OCI-LY1 (cell line): ENCODE measurements around the gene HDAC10.

Experiments
- H2AFZ ChIP-seq: fragments of 200-600 bp; sonication (generic), shearing (Covaris generic); 2 replicates; pipeline ENCODE4 v1.6.0; 2014; ENCODE audit warnings: antibody characterized with exemption, mild to moderate bottlenecking, low read length
- H3F3A ChIP-seq: fragments of 200-600 bp; sonication (generic), shearing (Covaris generic); 2 replicates; pipeline ENCODE4 v1.6.0; 2014; ENCODE audit warnings: mild to moderate bottlenecking, antibody characterized with exemption, low read length, moderate library complexity; ENCODE audit not compliant: insufficient read depth
- H3K27ac ChIP-seq: fragments of 200-600 bp; sonication (generic); 2 replicates; pipeline ENCODE4 v1.5.1; 2014; ENCODE audit warnings: low read length, mixed run types, mild to moderate bottlenecking, low read depth; ENCODE audit not compliant: poor library complexity, severe bottlenecking
- H3K27me3 ChIP-seq: fragments of 200-600 bp; sonication (generic); 2 replicates; pipeline ENCODE4 v1.6.0; 2014; ENCODE audit warnings: antibody characterized with exemption, mild to moderate bottlenecking, low read length, moderate library complexity; ENCODE audit not compliant: insufficient read depth
- H3K36me3 ChIP-seq: fragments of 200-600 bp; sonication (generic); 2 replicates; pipeline ENCODE4 v1.6.1; 2014; ENCODE audit warnings: mild to moderate bottlenecking, antibody characterized with exemption, low read length, moderate library complexity, mixed read lengths; ENCODE audit not compliant: insufficient read depth
- H3K4me1 ChIP-seq: fragments of 200-600 bp; sonication (generic); 2 replicates; pipeline ENCODE4 v1.5.1; 2014; ENCODE audit warnings: mild to moderate bottlenecking, low read length, moderate library complexity; ENCODE audit not compliant: insufficient read depth, severe bottlenecking
- H3K4me2 ChIP-seq: fragments of 200-600 bp; sonication (generic), shearing (Covaris generic); 2 replicates; pipeline ENCODE4 v1.6.1; 2014; ENCODE audit warnings: low read length
- H3K4me3 ChIP-seq: fragments of 200-600 bp; sonication (generic); 2 replicates; pipeline ENCODE4 v1.5.1; 2014; ENCODE audit warnings: low read length, low read depth, mild to moderate bottlenecking, mixed read lengths; ENCODE audit not compliant: poor library complexity, severe bottlenecking
- H3K79me2 ChIP-seq: fragments of 200-600 bp; shearing (Covaris generic); 2 replicates; pipeline ENCODE4 v1.6.1; 2016; ENCODE audit warnings: mixed run types, low read length, mixed read lengths; ENCODE audit not compliant: insufficient read depth
- H3K9ac ChIP-seq: fragments of 200-600 bp; sonication (generic), shearing (Covaris generic); 2 replicates; pipeline ENCODE4 v1.6.1; 2014; ENCODE audit warnings: mild to moderate bottlenecking, low read length, mixed read lengths
- H3K9me2 ChIP-seq: fragments of 200-600 bp; sonication (generic), shearing (Covaris generic); 2 replicates; pipeline ENCODE4 v1.6.1; 2014; ENCODE audit warnings: low read depth, mild to moderate bottlenecking, low read length, mixed read lengths
- H3K9me3 ChIP-seq: fragments of 200-600 bp; shearing (Covaris generic); 2 replicates; pipeline ENCODE4 v1.6.1; 2014; ENCODE audit warnings: low read length, mixed read lengths
- H4K20me1 ChIP-seq: fragments of 200-600 bp; sonication (generic), shearing (Covaris generic); 2 replicates; pipeline ENCODE4 v1.6.0; 2016; ENCODE audit warnings: mild to moderate bottlenecking, low read length; ENCODE audit not compliant: insufficient read depth
- CTCF ChIP-seq: fragments of 200-600 bp; sonication (generic), shearing (Covaris generic); IDR thresholded peaks from 2 replicates; pipeline ENCODE4 v1.5.1; 2017; ENCODE audit warnings: mild to moderate bottlenecking, antibody characterized with exemption, low read length, moderate library complexity, mixed read lengths
- EZH2 ChIP-seq: fragments of 200-600 bp; sonication (generic), shearing (Covaris generic); IDR thresholded peaks from 2 replicates; pipeline ENCODE4 v1.8.0; 2017; ENCODE audit warnings: borderline replicate concordance, mixed run types, mild to moderate bottlenecking, antibody characterized with exemption, low read length, moderate library complexity, mixed read lengths

Gene HDAC10

DNA sequence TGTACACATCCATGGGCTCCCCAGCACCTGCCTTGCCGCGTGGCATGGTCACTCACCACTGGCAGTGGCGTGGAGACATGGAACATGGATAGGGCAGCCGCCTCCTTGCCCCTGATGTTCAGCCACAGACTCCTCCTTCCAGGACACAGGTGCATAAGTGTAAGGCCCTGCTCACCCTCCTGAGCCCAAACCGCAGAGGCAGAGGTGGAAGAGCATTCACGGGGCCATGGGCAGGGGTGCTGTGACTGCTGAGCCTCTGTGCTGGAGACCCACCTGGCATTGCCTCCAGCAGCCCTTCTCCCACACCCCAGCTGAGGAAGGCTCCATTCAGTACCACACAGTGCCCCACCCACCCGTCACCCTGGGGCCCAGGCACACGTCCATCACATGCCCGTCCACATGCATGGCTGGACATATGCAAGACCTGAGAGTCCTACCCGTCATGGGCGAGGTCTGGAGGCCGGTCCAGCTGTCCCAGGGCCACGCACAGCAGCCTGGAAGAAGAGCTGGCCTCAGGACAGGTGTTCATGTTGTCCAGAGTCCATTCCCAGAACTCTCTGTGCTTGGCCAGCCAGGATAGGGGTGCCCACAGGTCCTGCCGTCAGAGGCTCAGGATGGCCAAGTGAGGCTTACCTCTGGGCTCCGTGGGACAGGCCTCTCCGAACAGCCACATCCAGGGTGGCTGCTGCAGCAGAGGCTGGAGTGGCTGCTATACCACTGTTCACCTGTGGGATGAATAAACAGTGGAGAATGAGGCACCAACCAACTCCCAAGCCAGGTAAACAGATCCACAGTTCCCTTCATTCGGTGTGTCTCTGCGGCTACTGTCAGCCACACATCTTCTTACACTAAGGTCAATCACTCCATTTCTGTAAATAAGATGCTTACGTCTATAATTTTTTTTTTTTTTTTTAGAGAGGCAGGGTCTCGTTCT is 4.6 kb downstream of the HDAC10 start:
- Histone ChIP-seq H3F3A (peaks cover 8% of the 10 kb centered on the region; the same call in 1 of the 2 replicates), H3K27ac (peak overlapping the region; percentile 66), H3K4me1 (peaks cover 49% of the 10 kb centered on the region), H3K36me3 (peaks cover 15% of the 10 kb centered on the region; the same call in 1 of the 2 replicates), H3K4me2 (peak overlapping the region; percentile 91; the same call in 1 of the 2 replicates), H3K9me2 (no peaks in the 10 kb centered on the region), H3K27me3 (no peaks in the 10 kb centered on the region), H3K9ac (peak overlapping the region; percentile 92; the same call in 1 of the 2 replicates), H3K79me2 (peaks cover 17% of the 10 kb centered on the region), H3K9me3 (no peaks in the 10 kb centered on the region), H3K4me3 (peak overlapping the region; percentile 95), H4K20me1 (no peaks in the 10 kb centered on the region), H2AFZ (no peak overlapping the region)
- no peak for TF ChIP-seq CTCF
- no peak for TF ChIP-seq EZH2

GRCh38 chr22:50245214-50246072 is 5.6 kb downstream of the HDAC10 start:
- TF ChIP-seq EZH2 (no peak), CTCF (no peak)
- Histone ChIP-seq H4K20me1 (no peaks in the 10 kb centered on the region), H3K9ac (peak overlapping the region; percentile 92), H3K9me3 (no peaks in the 10 kb centered on the region), H3K9me2 (no peaks in the 10 kb centered on the region), H3K27me3 (no peaks in the 10 kb centered on the region), H3F3A (peaks cover 8% of the 10 kb centered on the region; the same call in 1 of the 2 replicates), H3K79me2 (peaks cover 19% of the 10 kb centered on the region), H3K4me3 (peak overlapping the region; percentile 95), H3K4me1 (peaks cover 53% of the 10 kb centered on the region), H2AFZ (no peak overlapping the region), H3K4me2 (peak overlapping the region; percentile 91), H3K27ac (peak overlapping the region; percentile 87), H3K36me3 (peaks cover 17% of the 10 kb centered on the region; the same call in 1 of the 2 replicates)

GRCh38 chr22:50244420-50245213 is 6.4 kb downstream of the HDAC10 start, which contains the start of gene TUBGCP6:
Gene TUBGCP6, minus strand, starts transcription at chr22:50245023. Its CDS starts 564 bp downstream, at chr22:50244459.
- H3K9me3 ChIP-seq, result no peaks in the 10 kb centered on the region
- TF ChIP-seq CTCF, result no peak; the same call in 1 of the 2 replicates
- H3K4me3 ChIP-seq, result peak within 1 kb of the TSS; percentile 95
- peaks cover 8% of the 10 kb centered on the region; the same call in 1 of the 2 replicates for H3F3A ChIP-seq
- H3K36me3 ChIP-seq, result peaks cover 25% of the 10 kb centered on the region; the same call in 1 of the 2 replicates
- H3K79me2 ChIP-seq, result peaks cover 23% of the 10 kb centered on the region
- no peaks in the 10 kb centered on the region for H3K27me3 ChIP-seq
- peak within 1 kb of the TSS; percentile 92 for H3K9ac ChIP-seq
- no peak within 1 kb of the TSS for H2AFZ ChIP-seq
- H3K9me2 ChIP-seq, result no peaks in the 10 kb centered on the region
- peak within 1 kb of the TSS; percentile 91 for H3K4me2 ChIP-seq
- peak within 1 kb of the TSS; percentile 87 for H3K27ac ChIP-seq
- no peaks in the 10 kb centered on the region for H4K20me1 ChIP-seq
- peaks cover 50% of the 10 kb centered on the region for H3K4me1 ChIP-seq
